ENCODE measurements around the gene CCDC136.

The CCDC136 gene

GRCh38 chr7:128777156-128778123, 14.3 kb upstream of the CCDC136 start:
- no peak for DNase-seq (ENCODE audit: extremely low read depth, low read depth)
- TF ChIP-seq CTCF (IDR thresholded peaks at IDR 0.05; ENCODE audit: low read depth, low read length): no peak

- DNase-seq (ENCODE audit: extremely low read depth, low read depth): no peak
- TF ChIP-seq CTCF (IDR thresholded peaks at IDR 0.05; ENCODE audit: low read depth, low read length): no peak
Measured at GRCh38 chr7:128778946-128779345, 12.8 kb upstream of the CCDC136 start.

- TF ChIP-seq CTCF (IDR thresholded peaks at IDR 0.05; ENCODE audit: low read depth, low read length): no peak
- DNase-seq (ENCODE audit: extremely low read depth, low read depth): no peak
Measured at GRCh38 chr7:128781126-128781525, 10.6 kb upstream of the CCDC136 start.

- TF ChIP-seq CTCF (IDR thresholded peaks at IDR 0.05; ENCODE audit: low read depth, low read length): no peak
- no peak for DNase-seq (ENCODE audit: extremely low read depth, low read depth)
Measured at GRCh38 chr7:128781851-128782250, 9.9 kb upstream of the CCDC136 start.

GRCh38 chr7:128783143-128783861, 8.5 kb upstream of the CCDC136 start:
- DNase-seq (ENCODE audit: extremely low read depth, low read depth): peak; percentile 60
- no peak for TF ChIP-seq CTCF (IDR thresholded peaks at IDR 0.05; ENCODE audit: low read depth, low read length)

- DNase-seq (ENCODE audit: extremely low read depth, low read depth): no peak
- no peak for TF ChIP-seq CTCF (IDR thresholded peaks at IDR 0.05; ENCODE audit: low read depth, low read length)
Measured at GRCh38 chr7:128785738-128786137, 6.0 kb upstream of the CCDC136 start.

Data from AG09319 (cell line).